ENCODE data around the gene FLVCR1.
"Not testable (repeated sequence)": the region's sequence is repeated elsewhere in the genome, so short reads cannot be mapped to it uniquely, and the experiment has no call there.

The FLVCR1 gene

GRCh38 chr1:212857992-212858460 lies at the start of gene FLVCR1:
TSS of gene FLVCR1 (plus strand) at chr1:212858275. CDS start at chr1:212858453, 178 bp downstream.
- peak; percentile 99 for DNase-seq

- DNase-seq, result peak; percentile 54 to 92
Observed at GRCh38 chr1:212814537-212815334, 43.3 kb upstream of the FLVCR1 start.

GRCh38 chr1:212816567-212817278 lies 41.4 kb upstream of the FLVCR1 start:
- no peak for DNase-seq

GRCh38 chr1:212819726-212820125 lies 38.3 kb upstream of the FLVCR1 start:
- DNase-seq, result no peak

GRCh38 chr1:212820969-212821368 lies 37.1 kb upstream of the FLVCR1 start:
- DNase-seq, result no peak

GRCh38 chr1:212822956-212823355 lies 35.1 kb upstream of the FLVCR1 start:
- DNase-seq, result no peak

- no peak for DNase-seq
Observed at GRCh38 chr1:212824201-212824600, 33.9 kb upstream of the FLVCR1 start.

GRCh38 chr1:212825798-212826452 lies 32.1 kb upstream of the FLVCR1 start:
- no peak for DNase-seq

GRCh38 chr1:212827171-212827776 lies 30.8 kb upstream of the FLVCR1 start:
- DNase-seq, result no peak

GRCh38 chr1:212827831-212828278 lies 30.2 kb upstream of the FLVCR1 start:
- DNase-seq, result no peak

GRCh38 chr1:212828395-212828794 lies 29.7 kb upstream of the FLVCR1 start:
- DNase-seq, result no peak

GRCh38 chr1:212833211-212834207 lies 24.6 kb upstream of the FLVCR1 start:
- DNase-seq, result not testable (repeated sequence)

GRCh38 chr1:212838145-212838544 lies 19.9 kb upstream of the FLVCR1 start:
- DNase-seq, result no peak

- not testable (repeated sequence) for DNase-seq
Observed at GRCh38 chr1:212844521-212844920, 13.6 kb upstream of the FLVCR1 start.

GRCh38 chr1:212847549-212847948 lies 10.5 kb upstream of the FLVCR1 start, which contains the start of gene SPATA45:
TSS of gene SPATA45 (minus strand) at chr1:212847649. CDS start at chr1:212836149, 11,500 bp downstream.
- no peak for DNase-seq

- no peak for DNase-seq
Observed at GRCh38 chr1:212852105-212852688, 5.9 kb upstream of the FLVCR1 start.

GRCh38 chr1:212853658-212854057 lies 4.4 kb upstream of the FLVCR1 start:
- no peak for DNase-seq

GRCh38 chr1:212856755-212857154 lies 1.3 kb upstream of the FLVCR1 start:
- no peak for DNase-seq

- DNase-seq, result peak; percentile 2 to 63
Observed at GRCh38 chr1:212858461-212859265, 588 bp downstream of the FLVCR1 start.
